HG02885 (cell line): ENCODE data around the gene C4orf17.

Source experiments
- ATAC-seq: cut with Tn5 transposase; IDR thresholded peaks from one replicate; pipeline ENCODE4 v1.9.1; 2021; ENCODE audit warnings: mild to moderate bottlenecking; ENCODE audit not compliant: unreplicated experiment, poor library complexity

Gene C4orf17

DNA sequence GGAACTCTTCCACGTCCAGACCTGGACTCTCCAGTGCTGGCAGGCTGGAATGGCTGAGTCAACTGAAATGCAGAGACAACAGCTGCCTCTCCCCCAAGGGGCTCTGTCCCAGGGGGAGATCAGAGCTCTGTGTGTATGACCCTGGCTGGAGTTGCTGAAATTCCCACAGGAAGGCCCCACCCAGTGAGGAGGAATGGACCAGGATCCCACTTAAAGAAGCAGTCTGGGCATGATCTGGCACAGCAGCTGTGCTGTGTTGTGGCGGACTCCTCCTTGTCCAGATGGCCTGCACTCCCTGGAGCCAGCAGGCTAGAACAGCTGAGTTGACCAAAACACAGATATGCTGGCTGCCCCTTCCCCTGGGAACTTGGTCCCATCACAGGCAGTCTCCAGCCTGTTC lies 25.4 kb downstream of the C4orf17 start:
- no peak for ATAC-seq

DNA sequence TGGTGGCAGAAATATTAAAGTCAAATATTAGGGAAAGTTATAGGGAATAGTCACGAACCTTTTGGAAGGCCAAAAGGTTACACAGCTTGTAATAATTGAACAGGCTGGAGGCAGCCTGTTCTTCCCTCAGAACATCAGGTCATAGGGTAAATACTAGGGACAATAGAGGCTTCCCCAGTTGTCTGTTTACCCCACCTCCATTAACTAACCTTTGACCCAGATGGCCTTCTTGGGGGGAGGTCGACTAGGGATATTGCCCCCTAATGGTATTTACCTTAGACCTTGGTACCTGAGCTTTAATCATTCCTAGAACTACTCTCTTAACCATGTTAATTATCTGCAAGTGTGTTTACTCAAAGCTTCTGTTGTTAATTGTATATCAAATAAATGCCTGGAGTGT lies 26.0 kb downstream of the C4orf17 start:
- no peak for ATAC-seq

DNA sequence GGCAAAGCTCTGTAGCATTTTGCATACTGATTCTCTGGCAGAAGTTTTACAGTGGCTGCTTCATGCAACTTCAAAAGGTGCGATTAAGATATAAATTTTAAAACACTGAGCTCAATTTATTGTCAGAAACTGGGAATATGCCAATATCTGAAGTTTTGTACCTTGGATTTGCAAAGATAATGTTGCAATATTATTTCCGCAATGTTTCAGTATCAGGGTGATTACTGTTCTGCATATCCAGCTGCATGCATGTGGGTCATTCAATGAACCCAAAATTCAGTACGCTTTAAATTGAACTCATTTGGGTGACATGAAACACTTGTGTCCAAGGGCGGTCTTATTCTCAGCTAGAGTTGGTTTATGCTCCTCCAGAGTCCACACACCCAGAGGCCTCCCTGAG lies 26.9 kb downstream of the C4orf17 start:
- ATAC-seq, result no peak

DNA sequence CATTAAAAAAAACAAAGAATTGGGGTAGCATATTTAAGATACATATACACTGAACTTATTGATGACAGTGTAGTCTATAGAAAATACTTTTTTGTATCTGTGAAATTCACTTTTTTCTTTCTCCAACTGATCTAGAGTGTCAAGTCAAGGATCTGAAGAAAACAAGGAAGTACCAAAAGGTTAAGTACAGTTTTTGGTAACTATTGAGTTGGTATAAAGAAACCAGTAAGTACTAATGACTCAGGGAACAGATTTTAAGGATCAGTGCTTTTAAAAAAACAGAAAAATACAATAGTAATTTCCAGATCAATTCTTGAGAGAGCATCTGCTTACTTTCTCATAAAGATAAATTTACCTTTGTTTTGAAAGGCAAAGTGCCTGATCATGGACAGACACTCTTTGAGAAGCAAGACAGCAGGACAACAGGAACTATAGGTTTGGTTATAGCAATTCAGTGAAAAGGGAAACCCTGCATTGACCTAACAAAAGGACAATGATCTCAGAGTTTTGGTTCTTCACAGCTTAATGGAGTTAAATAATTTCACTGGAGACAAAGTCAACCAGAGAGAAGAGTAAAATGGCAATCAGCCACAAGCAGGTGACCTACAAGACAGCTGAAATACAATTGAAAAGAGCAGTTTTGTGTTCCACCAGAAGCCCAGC lies 29.6 kb downstream of the C4orf17 start:
- no peak for ATAC-seq

DNA sequence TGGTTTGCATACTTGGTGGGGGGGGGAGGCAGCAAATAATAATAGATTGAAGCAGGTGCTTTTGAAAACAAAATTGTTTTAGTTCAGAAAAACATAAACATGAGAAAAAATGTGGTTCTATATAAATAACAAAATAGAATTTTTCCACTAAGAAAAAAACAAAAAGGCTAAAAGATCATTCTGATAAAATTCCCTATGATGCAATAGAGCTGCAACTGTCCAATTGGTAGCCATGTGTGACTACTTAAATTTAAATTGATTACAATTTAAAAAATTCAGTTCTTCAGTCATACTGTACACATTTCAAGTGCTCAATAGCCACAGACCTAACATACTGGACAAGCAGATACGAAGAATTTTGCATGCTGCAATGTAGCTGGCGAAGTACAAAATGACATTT lies 42.1 kb downstream of the C4orf17 start:
- no peak for ATAC-seq

DNA sequence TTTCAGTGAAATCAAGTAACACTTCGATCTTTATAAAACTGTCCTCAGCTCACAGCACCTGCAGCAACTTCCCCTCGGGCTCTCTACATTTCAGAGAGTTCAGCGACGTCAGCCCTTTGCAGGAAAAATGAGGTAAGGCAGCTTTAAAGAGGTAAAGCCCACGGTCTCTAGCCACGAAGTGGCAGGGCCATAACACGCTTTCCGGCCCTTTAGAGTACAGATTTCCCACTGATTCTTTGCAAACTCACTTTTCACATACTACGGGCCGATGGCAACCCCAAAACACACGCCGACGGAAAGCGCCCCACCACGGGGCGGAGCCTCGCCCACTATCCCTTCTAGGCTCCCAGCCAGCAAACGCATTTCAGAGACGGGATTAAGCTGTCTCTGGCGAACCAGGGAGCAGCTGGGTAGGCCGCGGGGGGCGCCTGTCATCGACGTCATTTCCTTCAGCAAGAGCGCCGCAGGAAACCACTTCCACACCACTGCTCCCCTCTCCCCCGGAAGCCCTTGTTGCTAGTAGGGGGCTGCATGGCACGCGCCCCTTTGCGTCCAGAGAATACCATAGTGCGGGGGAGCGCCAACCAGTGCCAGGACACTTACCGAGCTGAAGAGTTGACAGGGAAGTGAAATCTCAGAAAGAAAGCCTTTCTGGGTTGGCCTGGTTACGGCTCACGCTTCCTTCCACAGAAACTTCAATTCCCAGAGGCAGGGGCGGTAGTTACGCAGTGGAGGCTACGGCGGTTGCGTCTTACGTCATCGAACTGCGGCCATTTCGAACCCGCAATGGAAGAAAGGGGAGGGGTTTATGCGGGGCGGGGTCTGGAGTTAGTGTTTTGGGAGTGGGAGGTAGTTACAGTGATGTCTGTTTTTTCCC lies 52.7 kb downstream of the C4orf17 start, which contains the start of gene TRMT10A:
TRMT10A (minus strand) TSS at position 730 of the 877 bp plus-strand sequence. CDS start 4,701 bp downstream, outside the sequence.
- ATAC-seq, result peak; percentile 95

DNA sequence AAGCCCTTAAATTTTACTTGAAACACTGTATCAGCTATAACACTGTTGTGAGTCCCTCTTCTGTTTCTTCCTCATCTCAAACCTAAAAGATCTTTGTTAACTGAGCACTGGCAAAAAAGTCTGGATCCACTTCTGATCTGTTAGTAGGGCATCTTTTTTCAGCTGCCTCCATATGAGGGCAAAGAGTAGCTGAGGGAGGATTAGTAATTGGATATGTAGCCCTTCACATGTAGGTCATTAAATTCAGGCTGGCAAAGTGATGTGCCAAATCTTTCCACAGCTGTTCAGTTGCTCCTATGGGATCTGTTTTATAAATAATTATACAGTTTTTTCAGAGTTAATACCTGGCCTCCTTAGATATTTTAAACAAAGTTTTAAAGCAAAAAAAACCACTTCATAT lies 54.1 kb downstream of the C4orf17 start:
- ATAC-seq, result no peak

DNA sequence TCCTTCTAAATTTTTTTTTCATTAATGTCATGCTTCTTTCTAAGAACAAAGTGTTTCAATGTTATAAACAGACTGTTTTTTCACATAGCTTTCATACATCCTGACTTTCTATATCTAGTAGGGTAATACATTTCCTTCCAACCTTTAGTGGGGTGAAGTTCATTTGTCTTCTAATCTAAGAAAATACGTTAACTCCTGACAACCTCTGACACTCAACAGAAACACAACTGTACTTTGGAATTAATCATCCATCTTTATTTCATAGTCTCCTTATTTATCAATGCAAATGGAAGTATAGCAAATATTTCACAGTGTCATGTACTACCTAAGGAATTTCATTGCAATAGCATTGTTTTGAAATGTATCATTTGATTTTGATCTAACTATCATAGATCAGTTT lies 61.1 kb downstream of the C4orf17 start:
- ATAC-seq, result no peak

DNA sequence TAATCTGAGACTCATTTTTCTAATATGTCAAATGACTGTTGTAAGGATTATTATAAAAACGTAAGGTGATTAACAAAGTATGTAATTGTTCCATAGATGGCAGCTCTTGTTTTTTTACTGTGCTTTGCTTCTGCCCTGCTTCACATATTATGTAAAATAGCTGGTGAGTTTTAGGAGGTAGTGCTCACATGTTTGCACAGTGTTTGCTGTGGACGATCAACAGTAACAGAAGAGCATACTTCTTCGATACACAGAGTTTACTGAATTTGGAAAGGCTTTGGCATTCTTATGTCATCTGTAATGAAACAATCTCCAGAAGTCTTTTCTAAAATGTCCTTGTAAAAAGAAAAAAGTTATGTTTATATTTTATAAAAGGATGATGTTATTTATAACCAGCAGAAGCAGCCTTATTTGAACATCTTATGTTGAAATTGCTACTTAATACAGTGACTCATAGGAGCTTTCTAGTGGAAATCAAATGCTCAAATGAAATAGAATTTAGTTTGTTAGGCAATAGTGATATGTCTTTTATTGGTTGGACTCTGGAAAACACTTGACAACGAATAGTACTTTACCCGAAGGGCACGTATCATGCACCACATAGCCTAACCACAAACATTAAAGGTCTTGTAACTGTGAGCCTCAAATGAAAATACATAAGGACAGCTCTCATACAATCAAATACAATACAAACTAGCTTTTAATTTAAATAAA lies 61.9 kb downstream of the C4orf17 start:
- no peak for ATAC-seq

DNA sequence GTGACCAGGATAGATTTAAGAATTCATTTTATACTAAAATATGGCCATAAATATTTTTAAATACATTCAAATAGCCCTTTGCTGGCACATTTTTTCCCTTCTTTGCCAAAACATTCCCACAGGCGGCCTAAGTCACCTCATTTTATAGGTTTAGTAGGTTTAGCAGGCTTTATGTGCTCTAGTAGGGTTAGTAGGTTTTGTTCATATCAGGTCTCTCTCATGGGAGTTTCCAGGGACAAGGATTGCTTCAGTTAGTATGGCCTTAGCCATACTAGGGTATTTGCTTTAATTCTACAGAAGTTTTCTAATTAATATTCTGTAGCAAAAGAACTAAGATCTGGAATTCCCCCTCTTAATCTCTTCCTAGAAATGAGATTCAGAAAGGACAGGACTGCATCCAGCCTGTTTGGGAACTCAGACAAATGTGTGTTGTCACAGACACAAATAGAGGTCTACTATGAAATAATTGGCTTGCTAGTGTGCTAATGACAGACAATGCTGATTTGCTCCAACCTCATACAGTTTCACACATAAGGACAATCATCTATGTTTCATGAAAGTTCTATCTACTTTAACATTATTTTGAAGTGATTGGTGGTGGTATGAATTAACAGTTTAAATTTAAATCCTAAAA lies 63.0 kb downstream of the C4orf17 start:
- ATAC-seq, result no peak

DNA sequence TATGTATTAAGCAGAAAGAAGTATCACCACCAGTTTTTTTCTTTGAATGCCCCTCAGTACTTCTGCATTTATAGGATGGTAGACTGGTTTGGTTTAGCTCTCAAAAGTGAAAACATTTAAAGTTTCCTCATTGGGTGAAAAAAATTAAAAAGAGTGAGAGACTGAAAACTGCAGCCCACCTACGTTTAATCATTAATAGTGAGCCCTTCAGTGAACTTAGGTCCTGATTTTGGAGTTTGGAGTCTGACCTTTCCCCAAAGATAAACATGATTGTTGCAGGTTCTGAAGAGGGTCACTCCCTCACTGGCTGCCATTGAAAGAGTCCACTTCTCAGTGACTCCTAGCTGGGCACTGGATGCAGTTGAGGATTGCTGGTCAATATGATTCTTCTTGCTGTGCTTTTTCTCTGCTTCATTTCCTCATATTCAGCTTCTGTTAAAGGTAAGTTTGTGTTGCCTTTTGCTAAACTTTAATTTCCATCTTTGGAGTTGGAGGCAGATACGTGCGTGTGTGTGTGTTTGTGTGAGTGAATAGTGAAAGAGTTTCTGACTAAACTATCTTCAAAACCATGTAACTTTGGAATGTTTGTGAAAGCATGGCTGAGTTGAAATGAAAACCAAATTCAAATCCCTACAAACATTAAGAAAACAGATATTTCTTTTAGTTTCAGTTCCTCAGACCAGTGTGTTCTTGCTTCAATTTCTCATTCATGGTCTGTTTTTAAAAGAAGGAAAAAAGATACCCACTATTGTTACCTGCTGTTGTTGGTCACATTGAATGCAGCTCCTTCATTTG lies 63.9 kb downstream of the C4orf17 start, which contains the start of gene MTTP:
MTTP (plus strand) TSS at position 295 of the 795 bp plus-strand sequence; CDS start at position 381, 86 bp downstream.
- ATAC-seq, result peak; percentile 81

DNA sequence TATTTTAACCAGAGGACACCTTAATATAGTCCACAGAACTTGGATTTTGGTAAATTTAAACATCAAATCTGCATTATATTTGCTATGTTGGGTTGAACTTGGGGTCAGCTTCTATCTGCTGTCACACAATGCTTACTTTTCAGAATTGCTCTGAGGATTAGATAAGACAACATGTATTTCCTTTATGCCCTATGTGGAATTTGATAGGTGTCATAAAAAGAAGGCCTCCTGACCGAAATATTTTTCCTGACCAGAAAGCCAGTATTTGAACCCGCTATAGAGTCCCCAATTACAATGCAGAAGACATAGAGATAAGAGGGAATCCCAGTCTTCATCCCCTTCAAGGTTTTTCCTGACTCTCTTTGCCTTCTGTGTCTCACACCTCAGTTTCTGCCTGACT lies 67.9 kb downstream of the C4orf17 start:
- no peak for ATAC-seq

DNA sequence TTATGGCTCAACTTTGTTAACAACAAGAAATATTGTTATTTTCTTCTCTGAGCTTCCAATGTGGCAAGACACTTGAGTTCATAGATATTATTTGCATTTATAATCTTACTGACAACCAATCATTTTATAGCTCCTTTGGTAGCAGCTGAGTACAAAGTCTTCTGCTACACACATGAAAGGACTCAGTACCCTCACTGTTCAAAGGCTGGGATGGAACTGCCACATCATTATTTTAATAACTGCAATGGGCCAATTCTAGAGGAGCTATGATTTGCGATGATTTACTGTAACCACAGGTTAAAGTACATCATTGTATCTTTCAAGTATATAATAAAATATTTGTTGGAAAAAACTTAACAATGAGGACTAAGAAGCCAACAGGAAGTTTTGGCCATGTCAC lies 74.7 kb downstream of the C4orf17 start:
- no peak for ATAC-seq

DNA sequence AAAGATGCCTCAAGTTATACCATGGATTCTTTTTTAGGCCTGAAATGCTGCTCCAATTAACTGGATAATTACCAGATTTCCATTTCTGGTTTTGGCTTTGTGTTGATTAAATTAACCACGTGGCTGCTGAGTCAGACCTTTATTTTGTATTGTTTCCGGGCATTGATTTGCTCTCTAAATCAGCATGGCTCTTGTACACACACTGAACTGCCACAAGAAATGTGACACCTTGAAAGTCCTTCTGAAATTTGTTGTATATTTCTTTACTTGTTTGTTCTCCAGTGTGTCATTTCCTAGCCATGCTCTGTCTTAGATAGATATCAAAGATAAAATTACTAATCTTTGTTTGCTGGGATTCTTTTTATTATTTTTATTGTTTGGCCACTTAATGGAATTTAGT lies 75.5 kb downstream of the C4orf17 start:
- ATAC-seq, result no peak

DNA sequence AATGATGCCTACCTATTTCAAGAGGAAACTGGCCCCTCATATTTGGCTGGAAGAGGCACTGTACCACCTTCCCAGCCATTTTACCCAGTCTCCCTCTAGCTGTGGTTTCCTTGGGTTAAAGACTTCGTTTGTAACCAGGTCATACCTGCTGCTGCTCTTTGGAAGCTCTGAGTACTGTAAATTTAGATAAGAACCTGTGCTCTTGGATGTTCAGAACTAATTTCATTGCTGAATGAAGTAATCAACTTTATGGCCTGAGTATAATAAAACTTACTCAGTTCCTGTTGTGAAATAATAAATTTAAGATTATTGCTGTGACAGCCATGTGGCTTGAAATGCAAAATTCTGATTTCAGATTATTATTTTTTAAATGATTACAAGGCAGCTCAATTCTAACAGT lies 76.0 kb downstream of the C4orf17 start:
- no peak for ATAC-seq

DNA sequence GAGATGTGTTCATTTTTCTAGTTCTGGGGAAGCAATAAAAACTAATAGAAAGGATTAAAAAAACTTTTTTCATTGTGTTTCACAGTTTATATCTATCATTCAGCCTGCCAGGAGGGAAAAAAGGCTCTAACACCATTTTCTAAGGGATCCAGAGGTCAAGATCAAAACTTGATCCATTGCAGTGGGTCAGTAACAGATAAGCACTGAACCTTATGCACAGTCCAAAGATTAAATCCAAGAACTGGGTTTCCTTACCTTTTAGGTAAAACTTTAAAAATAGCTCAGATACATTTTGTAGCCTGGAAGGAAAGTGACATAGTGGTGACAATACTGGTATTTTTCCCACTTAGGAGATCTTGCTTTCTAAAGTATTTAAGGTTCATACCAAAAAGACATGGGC lies 76.5 kb downstream of the C4orf17 start:
- ATAC-seq, result no peak

DNA sequence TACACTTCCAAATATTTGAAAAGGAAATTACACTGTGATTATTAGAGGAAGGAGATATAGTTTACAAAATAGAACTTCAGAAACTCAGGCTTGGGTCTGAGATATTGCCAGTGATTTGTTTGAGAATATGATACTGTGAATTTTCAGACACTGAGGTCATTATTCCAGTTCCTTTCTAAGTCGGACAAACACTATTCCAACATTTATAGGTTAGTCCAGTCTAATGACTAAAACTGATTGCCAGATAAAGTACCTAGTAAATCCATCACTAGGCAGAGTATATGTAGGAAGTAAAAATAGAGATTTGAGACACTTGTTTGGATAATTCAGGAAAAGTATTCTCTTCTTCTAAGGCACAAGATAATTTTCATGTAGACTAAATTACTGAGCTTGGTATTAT lies 77.0 kb downstream of the C4orf17 start:
- no peak for ATAC-seq

DNA sequence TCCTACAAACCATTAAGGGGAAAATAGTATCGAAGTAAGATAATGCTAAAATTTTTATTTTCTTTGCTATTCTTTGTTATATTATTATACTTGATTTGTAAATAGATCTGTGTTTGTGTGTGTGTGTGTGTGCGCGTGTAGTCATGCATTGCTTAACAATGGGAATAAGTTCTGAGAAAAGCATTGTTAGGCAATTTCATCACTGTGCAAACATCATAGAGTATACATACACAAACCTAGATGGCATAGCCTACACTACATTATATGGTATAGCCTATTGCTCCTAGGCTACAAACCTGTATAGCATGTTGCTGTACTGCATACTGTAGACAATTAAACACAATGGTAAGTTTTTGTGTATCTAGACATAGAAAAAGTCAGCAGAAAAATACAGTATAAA lies 80.9 kb downstream of the C4orf17 start:
- ATAC-seq, result no peak
